Effector memory CD4-positive, alpha-beta T cell (primary cell): ENCODE data around the gene FLOT2.

Experiments
- DNase-seq, 3 donors: peaks; one replicate each; pipeline ENCODE4 v3.0.0-alpha.2; 2020
- H3K27ac ChIP-seq: 2 replicates; pipeline ENCODE4 v1.7.0; 2013; ENCODE audit warnings: mild to moderate bottlenecking, low read length, moderate library complexity; ENCODE audit not compliant: insufficient read depth, poor library complexity, severe bottlenecking
- H3K27me3 ChIP-seq: replicated peaks from 2 replicates; pipeline ENCODE4 v1.7.0; 2013; ENCODE audit warnings: mild to moderate bottlenecking, low read length; ENCODE audit not compliant: insufficient read depth, control insufficient read depth, poor library complexity, severe bottlenecking
- H3K36me3 ChIP-seq: 2 replicates; pipeline ENCODE4 v1.7.0; 2013; ENCODE audit warnings: mild to moderate bottlenecking, low read length, moderate library complexity; ENCODE audit not compliant: control insufficient read depth, insufficient read depth
- H3K4me1 ChIP-seq: 2 replicates; pipeline ENCODE4 v1.7.0; 2013; ENCODE audit warnings: low read length, mild to moderate bottlenecking; ENCODE audit not compliant: control insufficient read depth, insufficient read depth, poor library complexity, severe bottlenecking
- H3K4me3 ChIP-seq: 2 replicates; pipeline ENCODE4 v1.7.0; 2013; ENCODE audit warnings: low read length, low read depth, mild to moderate bottlenecking; ENCODE audit not compliant: insufficient read depth, poor library complexity, severe bottlenecking
- H3K9me3 ChIP-seq: 2 replicates; pipeline ENCODE4 v1.7.0; 2013; ENCODE audit warnings: mild to moderate bottlenecking, low read length, moderate library complexity; ENCODE audit not compliant: control insufficient read depth

Gene FLOT2

GRCh38 chr17:28917465-28917864 is 19.9 kb upstream of the FLOT2 start:
- H3K27ac ChIP-seq = no peak overlapping the region
- DNase-seq = no peak
- peaks cover 93% of the 10 kb centered on the region for H3K36me3 ChIP-seq
- H3K27me3 ChIP-seq = no peaks in the 10 kb centered on the region
- no peaks in the 10 kb centered on the region for H3K9me3 ChIP-seq
- no peak overlapping the region for H3K4me3 ChIP-seq
- H3K4me1 ChIP-seq = no peaks in the 10 kb centered on the region

DNA sequence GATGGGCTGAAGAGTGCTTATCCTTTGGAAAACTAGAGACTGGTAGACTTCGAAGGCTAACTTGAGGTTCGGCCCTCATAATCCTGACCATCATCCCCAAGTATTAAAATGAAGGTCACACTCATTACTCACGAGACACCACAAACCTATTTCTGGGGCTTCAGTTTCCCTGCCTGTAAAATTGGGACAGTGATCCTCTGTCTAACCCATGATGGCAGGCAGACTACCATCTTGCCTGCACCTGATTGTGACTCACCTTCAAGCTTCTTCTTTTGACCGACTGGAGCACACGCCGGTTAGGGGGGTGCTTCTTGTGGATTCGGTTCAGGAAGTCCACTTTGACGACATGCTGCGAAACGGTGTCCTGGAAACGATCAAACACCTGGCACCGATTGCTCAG is 19.5 kb upstream of the FLOT2 start:
- Histone ChIP-seq H3K36me3 (peaks cover 93% of the 10 kb centered on the region), H3K27me3 (no peaks in the 10 kb centered on the region), H3K4me1 (no peaks in the 10 kb centered on the region), H3K9me3 (no peaks in the 10 kb centered on the region), H3K4me3 (no peak overlapping the region), H3K27ac (no peak overlapping the region)
- DNase-seq = no peak

DNA sequence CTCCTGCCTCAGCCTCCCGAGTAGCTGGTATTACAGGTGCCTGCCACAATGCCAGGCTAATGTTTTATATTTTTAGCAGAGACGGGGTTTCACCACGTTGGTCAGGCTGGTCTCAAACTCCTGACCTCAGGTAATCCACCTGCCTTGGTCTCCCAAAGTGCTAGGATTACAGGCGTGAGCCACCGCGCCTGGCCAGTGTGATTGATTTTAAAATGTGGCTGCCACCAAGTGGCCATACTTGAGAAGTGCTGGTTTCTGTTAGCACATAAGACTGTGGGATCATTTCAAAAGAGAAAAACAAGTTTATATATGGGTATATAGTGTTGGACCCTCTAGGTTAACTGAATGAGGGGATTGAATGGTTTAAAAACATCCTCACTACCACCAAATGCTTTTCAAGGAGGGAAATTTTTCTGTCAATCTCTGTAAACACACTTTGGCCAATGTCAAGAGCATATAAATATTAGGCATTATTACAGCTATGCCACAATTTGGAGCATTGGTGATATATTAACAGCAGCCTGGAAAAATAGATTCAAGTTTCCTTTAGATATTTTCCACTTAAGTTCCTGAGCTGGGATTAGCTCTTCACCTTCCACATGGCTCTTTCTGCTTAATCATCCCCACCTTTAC is 18.9 kb upstream of the FLOT2 start:
- no peak overlapping the region for H3K4me3 ChIP-seq
- H3K4me1 ChIP-seq = no peaks in the 10 kb centered on the region
- no peak overlapping the region for H3K27ac ChIP-seq
- no peaks in the 10 kb centered on the region for H3K9me3 ChIP-seq
- no peak for DNase-seq
- peaks cover 93% of the 10 kb centered on the region for H3K36me3 ChIP-seq
- no peaks in the 10 kb centered on the region for H3K27me3 ChIP-seq

GRCh38 chr17:28912938-28913333 is 15.4 kb upstream of the FLOT2 start:
- H3K27me3 ChIP-seq = no peaks in the 10 kb centered on the region
- no peaks in the 10 kb centered on the region for H3K4me1 ChIP-seq
- DNase-seq = no peak
- no peak overlapping the region for H3K27ac ChIP-seq
- peaks cover 97% of the 10 kb centered on the region for H3K36me3 ChIP-seq
- no peak overlapping the region for H3K4me3 ChIP-seq
- no peaks in the 10 kb centered on the region for H3K9me3 ChIP-seq

DNA sequence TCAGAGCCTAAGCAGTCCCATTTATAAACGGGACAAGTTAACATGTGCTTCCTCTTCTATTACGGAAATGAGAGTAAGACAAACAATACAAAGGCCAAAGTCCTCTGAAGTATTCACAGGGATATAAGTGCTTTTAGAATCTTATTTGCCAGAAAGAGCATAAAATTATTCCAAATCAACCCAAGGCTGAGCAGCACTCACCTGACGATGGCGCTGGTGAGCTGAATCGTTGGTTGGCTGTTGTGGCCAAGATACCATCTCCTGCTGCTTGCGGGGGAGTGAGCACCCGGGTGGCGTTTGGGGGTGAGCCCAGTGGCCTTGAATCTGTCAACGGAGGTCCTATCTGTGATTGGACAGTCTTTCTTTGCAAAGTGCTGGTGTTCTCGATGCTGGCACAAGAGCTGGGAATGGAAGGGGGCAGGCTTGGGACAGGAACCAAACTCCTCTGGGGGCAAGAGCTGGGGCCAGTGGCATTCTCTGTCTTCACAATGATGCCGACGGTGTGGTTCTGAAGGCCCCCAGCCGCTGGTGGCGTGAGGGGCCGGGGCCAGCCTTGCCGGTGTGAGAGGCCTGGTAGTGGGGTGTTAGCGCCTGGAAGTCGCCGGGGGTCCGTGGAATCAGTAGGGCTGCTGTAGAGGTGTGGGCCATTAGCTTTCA is 14.9 kb upstream of the FLOT2 start:
- H3K9me3 ChIP-seq = no peaks in the 10 kb centered on the region
- DNase-seq = no peak

DNA sequence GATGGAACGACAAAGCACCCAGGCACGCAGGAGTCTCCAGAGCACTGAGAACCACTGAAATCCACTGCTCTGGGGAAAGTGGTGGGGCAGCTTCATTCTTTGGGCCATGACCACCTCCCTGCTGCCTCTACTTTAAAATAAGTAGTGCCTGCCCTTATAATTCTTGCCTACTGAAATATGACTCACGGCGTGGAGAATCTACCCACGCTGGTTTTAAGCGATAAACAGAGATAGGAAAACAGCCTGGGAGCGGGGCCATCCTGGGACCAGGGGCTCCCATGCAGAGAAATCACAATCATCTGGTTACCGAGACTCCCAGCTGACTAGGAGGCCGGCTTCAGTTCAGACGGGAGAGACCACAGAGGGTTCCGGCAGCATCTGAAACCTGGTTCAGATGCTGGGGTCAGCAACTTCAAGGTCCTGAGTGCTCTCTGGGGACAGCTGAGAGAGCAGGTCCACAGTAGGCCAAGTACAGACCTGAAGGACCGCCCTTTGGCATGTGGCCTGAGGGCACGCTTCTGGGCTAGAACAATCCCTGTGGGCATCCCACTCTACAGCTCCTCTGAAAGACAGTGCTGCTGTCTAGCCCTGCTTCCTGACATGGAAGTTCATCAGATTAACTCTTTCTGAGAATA is 14.0 kb upstream of the FLOT2 start:
- no peak for DNase-seq
- no peaks in the 10 kb centered on the region for H3K27me3 ChIP-seq
- no peaks in the 10 kb centered on the region for H3K9me3 ChIP-seq
- H3K36me3 ChIP-seq = peaks cover 96% of the 10 kb centered on the region
- H3K4me3 ChIP-seq = no peak overlapping the region
- H3K27ac ChIP-seq = no peak overlapping the region
- no peaks in the 10 kb centered on the region for H3K4me1 ChIP-seq

More for the DNA sequence above, 14.9 kb upstream of the FLOT2 start:
- Histone ChIP-seq H3K27ac (no peak overlapping the region), H3K27me3 (no peaks in the 10 kb centered on the region), H3K4me3 (no peak overlapping the region), H3K36me3 (peaks cover 97% of the 10 kb centered on the region), H3K4me1 (no peaks in the 10 kb centered on the region)

DNA sequence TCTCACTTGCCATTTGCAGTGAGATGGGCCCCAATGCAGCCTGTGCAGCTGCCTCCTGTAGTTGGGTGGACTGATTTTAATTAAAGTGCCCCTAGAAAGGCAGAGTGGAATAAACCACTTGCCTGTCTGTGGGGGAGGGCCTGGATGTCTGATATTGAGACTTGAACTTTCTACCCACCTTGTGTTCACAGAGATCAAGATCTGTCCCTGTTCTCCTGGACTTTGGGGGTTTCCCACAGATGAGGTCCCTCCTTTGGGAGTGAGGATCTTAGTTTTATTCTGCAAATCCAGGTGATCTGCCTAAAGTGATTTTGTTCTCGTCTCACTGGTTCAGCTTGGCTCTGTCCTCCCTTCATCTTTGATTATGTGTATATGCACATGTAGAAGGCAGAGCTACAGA is 13.0 kb upstream of the FLOT2 start:
- H3K27ac ChIP-seq = no peak overlapping the region
- H3K36me3 ChIP-seq = peaks cover 95% of the 10 kb centered on the region
- H3K9me3 ChIP-seq = no peaks in the 10 kb centered on the region
- no peaks in the 10 kb centered on the region for H3K27me3 ChIP-seq
- H3K4me3 ChIP-seq = no peak overlapping the region
- no peak for DNase-seq
- no peaks in the 10 kb centered on the region for H3K4me1 ChIP-seq

DNA sequence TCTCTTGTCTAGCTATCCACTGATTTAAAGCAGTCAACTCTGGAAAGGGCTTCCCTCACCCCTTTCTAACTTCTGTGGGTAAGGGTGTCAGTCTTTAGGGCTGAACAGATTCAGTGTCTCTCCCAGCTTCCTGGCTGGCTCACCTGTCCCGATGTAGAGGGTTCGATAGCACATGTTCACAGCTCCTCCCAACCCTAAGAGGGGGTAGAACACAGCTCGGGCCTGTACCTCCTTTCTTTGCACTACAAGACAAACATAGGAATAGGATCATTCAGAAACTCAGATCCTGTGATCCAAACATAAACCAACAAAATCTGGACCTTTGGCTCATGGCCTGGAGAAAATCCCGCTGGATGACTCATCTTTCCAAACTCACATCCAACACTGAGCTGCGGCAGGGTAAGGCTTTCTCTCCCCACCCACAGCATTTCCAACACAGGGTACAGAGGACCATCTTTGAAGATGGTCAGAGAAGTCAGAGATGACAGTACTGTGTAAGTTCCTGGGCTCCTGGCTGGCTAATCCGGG is 11.2 kb upstream of the FLOT2 start:
- H3K4me1 ChIP-seq = no peaks in the 10 kb centered on the region
- no peak for DNase-seq
- no peaks in the 10 kb centered on the region for H3K9me3 ChIP-seq
- peaks cover 78% of the 10 kb centered on the region for H3K36me3 ChIP-seq
- no peak overlapping the region for H3K4me3 ChIP-seq
- no peaks in the 10 kb centered on the region for H3K27me3 ChIP-seq
- H3K27ac ChIP-seq = no peak overlapping the region

DNA sequence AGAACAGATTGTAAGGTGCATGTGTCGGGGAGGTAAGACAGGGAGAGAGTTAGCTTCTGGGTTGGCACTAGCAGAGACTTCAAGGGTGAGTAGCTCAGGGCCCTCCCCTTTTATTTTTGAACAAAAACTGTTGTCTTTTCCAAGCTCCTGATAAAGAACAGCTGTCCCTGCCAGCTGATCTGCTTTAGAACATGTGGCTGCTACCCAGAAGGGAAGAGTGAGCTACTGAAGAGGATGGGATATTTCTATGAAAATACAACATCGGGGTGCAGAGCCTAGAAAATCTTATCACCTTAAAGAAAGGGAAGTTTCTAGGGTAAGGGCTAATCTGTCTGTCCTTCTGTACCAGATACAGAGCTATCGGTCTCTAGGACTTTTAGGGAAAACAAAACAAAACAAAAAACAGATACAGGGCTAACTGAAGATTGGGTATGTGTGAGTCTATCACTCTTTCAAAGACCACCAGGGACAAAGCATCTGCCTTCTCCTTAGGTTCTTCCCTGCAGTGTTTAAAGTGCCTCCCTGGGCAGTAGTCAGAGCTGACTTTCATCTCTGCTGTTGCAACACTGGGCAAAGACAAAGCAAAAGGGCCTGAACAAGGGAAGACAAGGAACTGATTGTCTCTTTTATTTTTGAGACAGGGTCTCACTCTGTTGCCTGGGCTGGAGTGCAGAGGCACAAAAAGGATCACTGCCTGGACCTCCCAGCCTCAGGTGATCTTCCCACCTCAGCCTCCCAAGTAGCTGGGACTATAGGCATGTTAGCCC is 10.4 kb upstream of the FLOT2 start:
- Histone ChIP-seq H3K9me3 (no peaks in the 10 kb centered on the region), H3K4me1 (peaks cover 3% of the 10 kb centered on the region), H3K27ac (no peak overlapping the region), H3K27me3 (no peaks in the 10 kb centered on the region), H3K36me3 (peaks cover 70% of the 10 kb centered on the region), H3K4me3 (no peak overlapping the region)
- DNase-seq = no peak
